Mucosa of descending colon (tissue), 3 donors: Measurements from ENCODE around the gene RGSL1. TPM values are rescaled to one million over a fixed set of nuclear protein-coding genes. Genes with fewer than 3 reads are reported as not detected.

Source experiments
- ATAC-seq: fragments of 200-7000 bp; cut with Tn5 transposase; one replicate; pipeline ENCODE4 v1.9.1; 2020; ENCODE audit warnings: mild to moderate bottlenecking, moderate library complexity
- DNase-seq, 3 donors: peaks; one replicate each; pipeline ENCODE4 v3.0.0-alpha.2; 2020
- H3K36me3 ChIP-seq: fragments of 200-600 bp; one replicate; pipeline ENCODE4 v1.8.0; 2021; ENCODE audit warnings: low read depth, mild to moderate bottlenecking
- H3K4me1 ChIP-seq: fragments of 200-600 bp; one replicate; pipeline ENCODE4 v1.8.0; 2021; ENCODE audit warnings: low read depth, mild to moderate bottlenecking
- H3K4me3 ChIP-seq: fragments of 200-600 bp; one replicate; pipeline ENCODE4 v1.8.0; 2021; ENCODE audit warnings: mild to moderate bottlenecking
- H3K9me3 ChIP-seq: fragments of 200-600 bp; one replicate; pipeline ENCODE4 v1.8.0; 2021; ENCODE audit warnings: mild to moderate bottlenecking
- intact Hi-C, 2 donors: fragments of 100-400 bp; cut with DNase I in 1 of 2; cut with micrococcal nuclease in 1 of 2; formaldehyde crosslinking; loops; one replicate each; pipeline versions ENCODE4 v1.11.0 to v1.11.1; 2022; cut with DNase I, micrococcal nuclease
- total RNA-seq, 3 donors: library from RNA; stranded (reverse); fragmentation: NEBNext Ultra II Directional in 2 of 3; extraction: Animal tissue kit (Norgen Biotek cat#: 25700) in 2 of 3; gene quantifications; one replicate each; pipeline versions ENCODE4 v1.2.1 to v1.2.4, GENCODE V29; 2021 to 2023
- TF ChIP-seq, protein P1 (sequence below): fragments of 200-600 bp; IDR thresholded peaks from one replicate; pipeline ENCODE4 v1.8.0; 2022; ENCODE audit warnings: antibody characterized with exemption, mild to moderate bottlenecking
- donor health status: DM: no; HTN: no; CAD: no; lungs with moderate emphysema.
- donor health status: DM: no; HTN: no; CAD: no.
- donor health status: DM: no; HTN: yes; CAD: no.

RGSL1 gene
- total RNA-seq, 3 donors from 2014 or later: not detected

DNA sequence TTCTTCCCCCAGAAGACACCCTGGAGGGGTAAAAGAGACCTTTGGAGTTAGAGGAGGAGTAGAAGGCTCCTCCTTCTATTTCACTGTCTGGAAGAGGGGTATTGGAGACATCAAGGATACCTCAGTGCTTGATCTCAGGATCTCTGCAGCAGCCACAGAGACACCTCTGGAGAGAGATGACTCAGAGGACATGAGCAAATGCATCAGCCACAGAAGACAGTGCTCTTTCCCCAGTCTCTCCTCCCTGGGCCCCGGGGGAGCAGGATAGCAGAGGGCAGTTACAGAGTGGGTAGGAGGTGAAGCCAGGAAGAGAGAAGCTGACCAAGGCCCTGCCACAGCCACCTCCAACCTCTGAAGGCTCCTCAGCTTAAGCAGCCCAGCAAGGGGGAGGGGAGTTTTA is 34.2 kb upstream of the RGSL1 start:
- intact Hi-C loops: no loop called here
- H3K4me3 ChIP-seq: no peak overlapping the region
- TF ChIP-seq, protein P1, sequence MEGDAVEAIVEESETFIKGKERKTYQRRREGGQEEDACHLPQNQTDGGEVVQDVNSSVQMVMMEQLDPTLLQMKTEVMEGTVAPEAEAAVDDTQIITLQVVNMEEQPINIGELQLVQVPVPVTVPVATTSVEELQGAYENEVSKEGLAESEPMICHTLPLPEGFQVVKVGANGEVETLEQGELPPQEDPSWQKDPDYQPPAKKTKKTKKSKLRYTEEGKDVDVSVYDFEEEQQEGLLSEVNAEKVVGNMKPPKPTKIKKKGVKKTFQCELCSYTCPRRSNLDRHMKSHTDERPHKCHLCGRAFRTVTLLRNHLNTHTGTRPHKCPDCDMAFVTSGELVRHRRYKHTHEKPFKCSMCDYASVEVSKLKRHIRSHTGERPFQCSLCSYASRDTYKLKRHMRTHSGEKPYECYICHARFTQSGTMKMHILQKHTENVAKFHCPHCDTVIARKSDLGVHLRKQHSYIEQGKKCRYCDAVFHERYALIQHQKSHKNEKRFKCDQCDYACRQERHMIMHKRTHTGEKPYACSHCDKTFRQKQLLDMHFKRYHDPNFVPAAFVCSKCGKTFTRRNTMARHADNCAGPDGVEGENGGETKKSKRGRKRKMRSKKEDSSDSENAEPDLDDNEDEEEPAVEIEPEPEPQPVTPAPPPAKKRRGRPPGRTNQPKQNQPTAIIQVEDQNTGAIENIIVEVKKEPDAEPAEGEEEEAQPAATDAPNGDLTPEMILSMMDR: no peak
- H3K4me1 ChIP-seq: no peaks in the 10 kb centered on the region
- DNase-seq (no peak), ATAC-seq (no peak)
- H3K9me3 ChIP-seq: no peaks in the 10 kb centered on the region
- H3K36me3 ChIP-seq: no peaks in the 10 kb centered on the region

DNA sequence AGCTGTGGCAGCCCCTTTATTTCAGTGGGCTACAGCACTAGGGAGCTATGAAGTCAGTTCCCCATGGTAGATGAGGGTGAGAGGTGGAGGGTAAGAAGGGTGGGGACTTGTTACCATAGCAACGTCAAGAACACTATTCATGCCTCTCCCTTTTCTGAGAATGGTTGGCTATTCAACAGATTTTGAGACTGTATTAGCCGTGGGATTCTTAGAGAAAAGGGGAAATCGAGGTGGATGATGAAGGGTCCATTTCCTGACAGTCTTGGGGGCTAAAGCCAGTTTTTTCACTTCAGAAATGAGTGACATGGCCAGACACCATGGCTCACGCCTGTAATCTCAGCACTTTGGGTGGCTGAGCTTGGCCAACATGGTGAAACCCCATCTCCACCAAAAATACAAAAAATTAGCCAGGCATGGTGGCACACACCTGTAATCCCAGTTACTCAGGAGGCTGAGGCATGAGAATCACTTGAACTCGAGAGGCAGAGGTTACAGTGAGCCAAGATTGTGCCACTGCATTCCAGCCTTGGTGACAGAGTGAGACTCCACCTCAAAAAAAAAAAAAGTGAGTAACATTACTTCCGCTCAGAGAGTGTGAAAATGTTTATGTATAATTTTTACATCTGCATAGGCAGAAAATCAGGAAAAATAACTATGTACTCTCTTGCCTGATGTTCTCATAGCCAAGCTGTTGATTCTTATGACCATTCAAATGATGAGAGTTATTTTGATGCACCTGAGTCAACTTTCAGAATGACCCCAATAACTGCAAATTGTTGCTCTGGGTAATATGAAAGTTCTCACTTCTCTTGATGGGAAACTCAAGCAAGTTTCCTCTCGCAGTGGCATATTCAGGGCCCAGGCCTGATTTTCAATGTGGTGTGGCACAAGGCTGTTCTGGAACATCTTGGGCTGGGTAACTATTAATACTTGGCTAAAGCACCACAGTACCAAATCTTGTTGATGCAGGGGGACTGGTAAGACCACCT is 23.2 kb upstream of the RGSL1 start:
- Histone ChIP-seq H3K4me1 (no peaks in the 10 kb centered on the region), H3K4me3 (no peak overlapping the region), H3K9me3 (no peaks in the 10 kb centered on the region), H3K36me3 (no peaks in the 10 kb centered on the region)
- DNase-seq (no peak), ATAC-seq (no peak)
- TF ChIP-seq, protein P1: no peak
- intact Hi-C loops: no loop called here

DNA sequence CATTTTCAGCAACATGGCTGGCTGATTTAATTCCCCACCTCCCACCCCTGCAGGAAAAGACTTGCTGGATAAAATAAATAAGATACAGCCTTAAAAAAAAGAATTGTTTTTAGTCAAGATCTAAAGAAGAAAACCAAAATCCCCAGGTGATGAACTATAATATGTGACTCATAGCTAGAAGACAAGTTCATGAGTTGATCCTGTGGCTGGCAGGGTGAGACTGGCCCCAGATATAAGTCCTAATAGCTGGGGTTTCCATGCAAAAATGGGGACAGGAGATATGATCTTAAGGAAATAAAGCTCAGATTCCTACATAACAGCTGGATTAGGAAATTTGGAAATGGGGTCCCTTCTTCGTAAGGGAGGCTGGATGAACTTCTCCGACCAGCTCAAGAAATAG is 21.9 kb upstream of the RGSL1 start:
- ATAC-seq (no peak), DNase-seq (no peak)
- Histone ChIP-seq H3K9me3 (no peaks in the 10 kb centered on the region), H3K4me3 (no peak overlapping the region), H3K36me3 (no peaks in the 10 kb centered on the region), H3K4me1 (no peaks in the 10 kb centered on the region)
- TF ChIP-seq, protein P1: no peak
- intact Hi-C loops: no loop called here

DNA sequence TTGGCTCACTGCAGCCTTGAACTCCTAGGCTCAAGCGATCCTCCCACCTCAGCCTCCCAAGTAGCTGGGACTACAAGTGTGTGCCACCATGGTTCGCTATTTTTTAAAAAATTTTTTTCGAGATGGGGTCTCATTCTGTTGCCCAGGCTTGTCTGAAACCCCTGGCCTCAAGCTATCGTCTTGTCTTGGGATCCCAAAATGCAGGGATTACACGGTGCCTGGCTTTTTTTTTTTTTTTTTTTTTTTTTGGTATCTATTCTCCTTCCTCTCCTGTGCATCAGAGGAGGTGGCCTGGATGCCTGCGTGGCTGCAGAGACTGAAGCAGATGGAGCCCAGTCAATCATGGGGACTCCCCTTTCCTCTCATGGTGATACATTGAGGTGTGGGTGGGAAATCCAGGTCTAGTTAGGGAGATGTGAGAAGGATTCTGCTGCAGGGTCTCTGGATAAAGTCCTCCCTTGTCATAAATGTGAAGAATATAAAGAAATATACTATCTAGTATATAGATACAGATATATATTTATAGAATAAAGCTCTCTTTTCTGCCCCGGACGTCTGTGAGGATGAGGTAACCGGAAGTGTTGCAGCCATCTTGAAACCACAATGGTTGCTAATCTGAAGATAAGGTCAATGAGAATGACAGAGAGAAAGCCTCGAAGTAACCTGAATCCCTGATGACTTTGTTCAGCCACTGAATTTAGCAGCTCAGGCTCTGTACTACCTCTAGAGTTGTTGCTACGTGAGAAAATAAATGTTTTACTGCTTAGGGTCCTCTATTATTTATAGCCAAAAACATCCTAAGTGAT is 19.5 kb upstream of the RGSL1 start:
- Histone ChIP-seq H3K4me3 (no peak overlapping the region), H3K9me3 (no peaks in the 10 kb centered on the region), H3K36me3 (no peaks in the 10 kb centered on the region), H3K4me1 (no peaks in the 10 kb centered on the region)
- no peak for DNase-seq
- no peak for ATAC-seq
- TF ChIP-seq, protein P1: no peak
- intact Hi-C loops: no loop called here

DNA sequence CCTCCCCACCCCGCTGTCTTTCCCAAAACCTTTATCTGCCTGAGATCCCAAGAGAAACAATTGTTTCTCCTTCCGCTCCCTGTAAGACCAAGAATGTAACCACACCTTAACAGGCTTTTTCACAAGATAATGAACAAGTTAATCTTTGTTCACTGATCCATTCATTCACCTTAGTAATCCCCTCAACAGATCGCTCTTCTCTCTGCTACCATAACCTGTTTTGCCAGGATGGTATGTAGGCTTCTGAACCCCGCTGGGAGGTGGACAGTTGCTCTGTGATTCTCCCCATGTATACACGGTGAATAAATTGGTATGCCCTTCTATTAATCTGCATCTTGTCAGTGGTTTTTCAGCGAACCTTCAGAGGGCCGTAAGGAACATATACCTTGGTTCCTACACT is 18.7 kb upstream of the RGSL1 start:
- TF ChIP-seq, protein P1: no peak
- ATAC-seq (no peak), DNase-seq (no peak)
- Histone ChIP-seq H3K36me3 (no peaks in the 10 kb centered on the region), H3K4me3 (no peak overlapping the region), H3K4me1 (no peaks in the 10 kb centered on the region), H3K9me3 (no peaks in the 10 kb centered on the region)
- intact Hi-C loops: no loop called here
